ENCODE data around the gene DCP2.

DCP2 gene

DNA sequence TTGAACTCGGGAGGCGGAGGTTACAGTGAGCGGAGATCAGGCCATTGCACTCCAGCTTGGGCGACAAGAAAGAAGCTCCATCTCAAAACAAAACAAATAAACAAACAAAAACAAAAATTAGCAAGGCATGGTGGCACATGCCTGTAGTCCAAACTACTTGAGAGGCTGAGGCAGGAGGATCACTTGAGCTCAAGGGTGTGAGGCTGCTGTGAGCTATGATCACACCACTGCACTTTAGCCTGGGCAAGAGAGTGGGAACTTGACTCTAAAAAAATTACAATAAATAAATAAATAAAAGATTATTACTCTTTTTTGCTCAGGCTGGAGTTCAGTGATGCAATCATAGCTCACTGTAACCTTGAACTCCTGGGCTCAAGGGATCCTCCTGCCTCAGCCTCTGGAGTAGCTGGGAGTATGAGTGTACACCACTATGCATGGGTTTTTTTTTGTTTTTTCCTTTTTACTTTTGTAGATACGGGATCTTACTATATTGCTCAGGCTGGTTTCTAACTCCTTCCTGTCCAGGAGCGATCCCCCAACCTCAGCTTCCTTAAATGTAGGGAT is 9.0 kb upstream of the DCP2 start:
- no peak for DNase-seq

GRCh38 chr5:112968411-112969106 is 8.0 kb upstream of the DCP2 start:
- no peak for DNase-seq

- no peak for DNase-seq
Measured at GRCh38 chr5:112971276-112971675, 5.3 kb upstream of the DCP2 start.

DNA sequence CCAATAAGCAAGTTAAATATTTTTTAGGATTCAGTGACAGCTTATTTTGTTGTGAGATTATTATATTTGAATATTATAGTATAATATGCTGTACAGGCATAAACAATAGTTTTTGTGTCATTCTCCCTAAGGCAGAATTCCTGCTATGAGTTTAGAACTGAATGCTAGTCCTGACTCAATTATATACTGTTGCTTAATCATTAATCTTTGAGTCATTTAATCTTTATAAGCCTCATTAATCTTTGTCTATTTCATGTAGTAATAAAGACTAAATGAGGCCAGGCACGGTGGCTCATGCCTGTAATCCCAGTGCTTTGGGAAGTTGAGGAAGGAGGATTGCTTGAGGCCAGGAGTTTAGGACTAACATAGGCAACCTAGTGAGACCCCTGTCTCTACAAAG is 3.6 kb upstream of the DCP2 start:
- no peak for DNase-seq

DNA sequence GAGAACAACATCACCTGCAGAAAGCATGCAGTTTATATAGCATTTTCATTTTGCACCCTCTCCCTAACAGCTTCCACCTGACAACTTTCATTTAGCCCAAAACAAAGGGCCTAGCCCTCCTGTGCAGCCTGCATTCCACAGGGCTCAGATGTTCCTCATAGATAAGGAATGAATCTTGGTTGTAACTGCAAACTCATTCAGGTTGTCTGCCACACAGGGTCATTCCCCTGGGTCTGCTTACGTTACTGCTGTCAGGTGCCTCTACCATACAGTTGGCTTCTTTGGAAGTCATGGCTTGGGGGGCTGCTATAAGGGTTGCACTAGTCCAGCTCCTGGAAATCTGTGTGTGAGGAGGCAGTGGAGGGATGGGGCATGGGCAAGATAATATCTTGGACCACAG is 2.7 kb upstream of the DCP2 start:
- no peak for DNase-seq

DNA sequence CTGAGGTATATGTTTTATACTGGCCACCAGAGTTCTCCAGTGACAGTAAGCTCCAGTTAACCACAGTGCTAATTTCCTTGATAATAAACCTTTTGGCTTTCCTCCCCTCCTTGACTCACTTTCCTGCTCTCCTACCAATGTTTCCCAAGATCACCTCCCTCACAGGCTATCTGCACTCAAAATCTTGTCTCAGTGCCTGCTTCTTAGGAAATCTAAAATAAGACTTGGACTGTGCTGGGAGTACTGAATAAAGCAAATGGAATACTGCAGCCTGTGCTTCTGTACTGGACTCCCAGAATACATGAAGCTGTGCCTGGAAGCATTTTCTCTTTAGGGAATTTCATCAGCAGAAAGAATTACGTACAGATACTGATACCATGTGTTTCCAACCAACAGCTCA is 1.7 kb upstream of the DCP2 start:
- DNase-seq = no peak

GRCh38 chr5:112975721-112976431 is 722 bp upstream of the DCP2 start:
- no peak for DNase-seq

DNA sequence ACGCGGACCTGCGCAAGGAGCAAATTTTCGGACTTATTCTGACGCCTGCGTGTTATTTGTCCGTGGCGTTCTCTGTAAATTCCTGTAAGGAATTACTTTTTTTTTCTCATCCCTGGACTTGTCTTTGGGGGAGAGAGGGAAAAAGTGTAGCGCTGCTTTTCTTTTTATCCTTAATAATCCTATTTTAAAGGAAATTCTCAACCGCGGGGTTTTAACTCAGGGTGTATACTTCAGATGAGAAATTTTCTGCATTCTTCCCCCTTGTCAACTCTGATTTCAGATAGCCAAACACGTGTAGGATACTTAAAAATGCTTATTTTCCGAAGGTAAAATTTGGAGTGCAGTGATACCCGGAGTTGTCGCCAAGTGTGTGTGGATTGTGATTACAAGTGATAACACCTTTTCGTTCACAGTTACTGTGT is 853 bp downstream of the DCP2 start:
- no peak for DNase-seq

GRCh38 chr5:112978836-112979235 is 2.2 kb downstream of the DCP2 start:
- DNase-seq = no peak

DNA sequence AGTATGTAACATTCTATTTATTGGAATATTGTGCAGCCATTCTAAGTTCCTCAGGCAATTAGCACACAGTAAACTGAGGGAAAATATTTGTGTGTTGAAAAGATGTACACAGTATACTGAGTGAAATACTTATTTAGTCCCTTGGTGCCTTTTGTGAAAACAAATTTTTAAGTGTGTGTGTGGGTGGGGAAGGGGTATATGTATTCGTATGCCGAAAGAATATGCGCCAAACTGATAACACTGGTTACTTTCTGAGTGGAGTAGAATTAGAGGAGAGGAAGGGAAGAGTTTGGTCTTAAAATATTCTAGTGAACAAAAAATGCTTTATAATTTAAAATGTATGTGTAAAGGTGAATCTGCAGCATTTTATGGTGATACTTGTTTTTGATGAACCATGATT is 3.1 kb downstream of the DCP2 start:
- DNase-seq = no peak

DNA sequence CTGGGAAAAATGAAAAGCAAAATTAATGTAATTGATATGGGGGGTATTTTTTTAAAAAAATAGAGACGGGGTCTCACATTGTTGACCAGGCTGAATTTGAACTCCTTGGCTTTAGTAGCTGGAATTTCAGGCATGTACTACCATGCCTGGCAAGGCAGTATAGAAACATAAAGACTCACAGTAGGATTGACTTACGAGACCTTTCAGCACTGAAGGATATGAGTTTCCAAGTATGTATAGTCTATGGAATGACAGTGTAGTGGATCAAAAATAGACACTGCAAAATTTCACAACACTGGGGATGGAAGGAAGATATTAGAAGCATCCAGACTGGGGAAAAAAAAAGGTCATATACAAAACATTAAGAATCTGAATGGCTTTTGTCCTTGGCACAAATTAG is 6.8 kb downstream of the DCP2 start:
- DNase-seq = peak; percentile 63

DNA sequence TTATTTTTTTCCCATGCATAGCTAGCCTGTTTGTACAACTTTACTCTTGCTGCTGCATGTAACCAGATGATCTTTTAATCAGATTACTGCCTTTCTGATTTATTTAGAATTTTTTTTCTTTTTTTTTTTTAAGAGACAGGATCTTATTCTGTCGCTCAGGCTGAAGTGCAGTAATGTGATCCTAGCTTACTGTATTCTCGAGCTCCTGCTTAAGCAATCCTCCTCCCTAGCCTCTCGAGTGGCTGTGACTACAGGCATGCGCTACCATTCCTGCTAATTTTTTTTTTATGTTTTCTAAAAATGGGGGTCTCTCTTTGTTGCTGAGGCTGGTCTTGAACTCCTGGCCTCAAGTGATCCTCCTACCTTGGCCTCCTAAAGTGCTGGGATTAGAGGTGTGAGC is 9.6 kb downstream of the DCP2 start:
- no peak for DNase-seq

GRCh38 chr5:112995764-112996618 is 19.4 kb downstream of the DCP2 start:
- DNase-seq = peak; percentile 71

- peak; percentile 52 for DNase-seq
Measured at GRCh38 chr5:112996830-112997374, 20.3 kb downstream of the DCP2 start.

DNA sequence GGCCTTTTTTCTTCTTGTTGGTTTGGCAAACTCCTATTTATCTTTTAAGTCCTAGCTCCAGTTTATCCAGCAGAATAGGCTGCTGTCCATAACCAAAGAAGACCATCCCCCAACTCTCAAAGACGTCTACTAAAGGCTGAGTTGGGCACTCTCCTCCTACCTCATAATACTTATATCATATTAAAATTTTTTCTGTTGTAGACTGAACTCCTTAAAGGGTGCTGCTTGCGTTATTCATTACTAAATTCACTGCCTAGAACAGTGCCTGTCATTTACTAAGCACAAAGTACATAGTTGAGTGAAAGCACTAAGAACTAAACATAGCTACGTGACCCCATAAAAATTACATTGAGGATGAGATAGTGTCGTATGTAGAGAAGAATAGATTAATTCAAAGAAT is 21.7 kb downstream of the DCP2 start:
- DNase-seq = no peak

DNA sequence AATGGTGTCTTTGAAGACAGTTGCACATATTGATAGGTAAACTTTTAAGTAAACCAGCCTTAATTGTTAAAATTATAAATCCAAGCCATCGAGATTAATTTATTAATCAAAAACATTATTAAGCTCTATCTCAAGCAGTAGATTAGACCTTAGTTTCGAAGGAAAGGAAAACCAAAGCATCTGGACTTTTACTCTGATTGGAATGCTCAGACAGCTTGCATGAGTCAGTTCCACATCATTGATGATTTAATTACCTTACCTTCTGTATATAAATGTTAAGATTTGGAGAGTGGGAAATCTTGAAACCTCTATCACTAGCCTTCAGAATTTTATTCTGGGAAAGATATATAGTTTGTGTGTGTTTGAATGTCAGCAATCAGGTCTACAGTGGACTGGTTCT is 23.9 kb downstream of the DCP2 start:
- DNase-seq = no peak

GRCh38 chr5:113002423-113002822 is 25.8 kb downstream of the DCP2 start:
- no peak for DNase-seq

GRCh38 chr5:113003763-113004162 is 27.2 kb downstream of the DCP2 start:
- DNase-seq = no peak

- no peak for DNase-seq
Measured at GRCh38 chr5:113005454-113005853, 28.9 kb downstream of the DCP2 start.

- no peak for DNase-seq
Measured at GRCh38 chr5:113017881-113018635, 41.5 kb downstream of the DCP2 start.

GRCh38 chr5:113020461-113021273 is 44.1 kb downstream of the DCP2 start:
- no peak for DNase-seq

All from fibroblast of skin of scalp (primary cell).